Stimulated activated CD8-positive, alpha-beta memory T cell treated with anti-CD3 and anti-CD28 coated beads, Interleukin-4, amount 100 ng/mL, for 48 hours (primary cell): ENCODE measurements around the gene WDR73.

ENCODE experiments used
- DNase-seq: peaks from one replicate; pipeline ENCODE4 v3.0.0-alpha.2; 2020

The WDR73 gene

GRCh38 chr15:84608707-84609284, 45.3 kb downstream of the WDR73 start:
- no peak for DNase-seq

DNA sequence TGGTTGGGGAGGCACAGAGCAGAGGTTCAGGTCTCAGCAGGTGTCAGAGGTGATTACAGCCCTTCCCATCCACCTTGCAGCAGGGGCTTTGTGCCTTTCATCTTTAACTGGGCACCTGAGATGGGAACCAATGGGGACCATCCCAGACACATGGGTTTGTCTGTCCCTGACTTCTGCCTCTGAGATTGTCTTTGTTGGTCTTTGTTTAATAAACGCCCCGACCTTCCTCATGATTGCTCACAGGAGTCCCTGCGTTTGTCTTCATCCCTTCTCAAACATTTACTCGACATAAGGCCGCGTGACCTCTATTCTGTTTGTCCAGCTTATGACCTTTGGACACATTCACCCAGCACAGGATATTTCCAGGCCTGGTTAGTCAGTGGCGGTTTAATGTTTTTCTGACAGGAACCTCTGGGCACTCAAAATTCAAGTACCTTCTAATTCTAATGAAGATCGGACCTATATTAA, 47.4 kb downstream of the WDR73 start:
- DNase-seq: no peak

GRCh38 chr15:84605554-84605882, 48.6 kb downstream of the WDR73 start:
- DNase-seq: no peak

- peak; percentile 82 for DNase-seq
These were observed 49.1 kb downstream of the WDR73 start for GRCh38 chr15:84604826-84605553.

DNA sequence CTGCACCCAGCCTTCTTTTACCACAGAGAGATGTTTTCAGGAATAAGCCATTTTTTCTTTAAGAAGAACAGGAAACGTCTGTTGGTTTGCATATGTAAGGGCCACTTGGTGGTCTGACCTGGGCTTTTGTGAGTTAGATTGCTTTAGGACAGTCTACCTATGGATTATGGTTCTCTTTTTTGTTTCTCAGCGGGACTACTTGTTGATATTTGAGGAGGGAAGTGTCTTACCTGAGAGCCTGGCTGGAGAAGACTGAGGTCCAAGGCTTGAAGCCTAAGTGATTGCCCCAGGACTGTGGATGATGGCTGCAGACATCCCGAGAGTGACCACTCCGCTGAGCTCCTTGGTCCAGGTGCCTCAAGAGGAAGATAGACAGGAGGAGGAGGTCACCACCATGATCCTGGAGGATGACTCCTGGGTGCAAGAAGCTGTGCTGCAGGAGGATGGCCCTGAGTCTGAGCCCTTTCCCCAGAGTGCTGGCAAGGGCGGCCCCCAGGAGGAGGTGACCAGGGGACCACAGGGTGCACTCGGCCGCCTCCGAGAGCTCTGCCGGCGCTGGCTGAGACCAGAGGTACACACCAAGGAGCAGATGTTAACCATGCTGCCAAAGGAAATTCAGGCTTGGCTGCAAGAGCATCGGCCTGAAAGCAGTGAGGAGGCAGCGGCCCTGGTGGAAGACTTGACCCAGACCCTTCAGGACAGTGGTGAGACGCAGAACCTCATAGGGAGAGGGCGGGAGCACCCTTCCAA, 50.3 kb downstream of the WDR73 start:
- DNase-seq: no peak

DNA sequence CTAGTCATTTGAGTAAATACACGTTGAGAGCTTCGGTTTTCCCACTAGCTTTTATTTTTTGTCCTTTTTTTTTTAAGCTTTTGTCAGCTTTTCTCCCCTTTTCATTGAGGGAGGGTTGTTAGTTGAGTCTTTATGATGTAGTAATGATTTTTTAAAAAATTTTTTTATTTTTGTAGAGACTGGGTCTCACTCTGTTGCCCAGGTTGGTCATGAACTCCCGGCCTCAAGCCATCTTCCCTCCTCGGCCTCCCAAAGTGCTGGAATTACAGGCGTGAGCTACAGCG, 52.6 kb downstream of the WDR73 start:
- DNase-seq: no peak

DNA sequence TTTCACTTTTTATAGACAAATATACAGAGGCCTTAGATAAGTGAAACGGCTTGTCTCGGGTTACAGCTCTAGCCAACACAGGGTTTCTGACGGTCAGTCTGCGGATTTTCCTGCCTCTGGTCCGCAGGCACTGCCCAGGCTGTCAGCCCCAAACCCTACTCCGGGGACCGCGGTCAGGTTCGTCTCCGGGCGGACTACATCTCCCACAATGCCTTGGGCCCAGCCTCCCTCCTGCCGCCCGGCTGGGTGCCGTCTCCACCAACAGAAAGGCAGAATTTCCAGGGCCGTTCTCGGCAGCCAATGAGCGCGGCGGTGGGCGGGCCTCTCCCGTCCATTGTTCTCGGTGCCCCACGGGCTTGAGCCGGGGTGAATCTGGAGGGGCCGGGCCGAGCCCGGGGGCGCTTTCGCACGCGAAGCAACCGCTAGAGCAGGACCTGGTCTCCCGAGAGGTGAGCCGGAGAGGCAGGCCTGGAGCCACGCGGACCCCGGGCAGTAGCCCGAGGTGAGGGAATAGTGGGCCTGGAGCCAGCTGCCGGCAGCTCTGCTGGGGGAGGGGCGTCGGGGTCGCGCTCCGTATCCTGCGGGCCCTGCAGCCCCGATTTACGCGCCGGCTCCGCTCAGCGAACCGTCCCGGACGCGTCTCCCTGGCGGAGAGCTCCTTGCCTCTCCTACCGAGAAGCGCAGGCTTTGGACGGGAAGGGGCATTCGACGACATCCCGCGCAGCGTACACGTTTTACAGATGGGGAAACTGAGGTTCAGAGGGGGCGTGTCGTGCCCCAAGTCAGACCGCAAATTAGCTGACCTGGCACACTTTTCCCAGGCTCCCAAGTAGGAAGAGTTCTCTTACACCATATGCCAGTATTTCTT, 53.2 kb downstream of the WDR73 start, which contains the start of gene ZSCAN2:
Gene ZSCAN2, plus strand, starts transcription at position 323 of the 868 bp plus-strand sequence. CDS start 2,919 bp downstream, outside the sequence.
- peak; percentile 96 for DNase-seq

DNA sequence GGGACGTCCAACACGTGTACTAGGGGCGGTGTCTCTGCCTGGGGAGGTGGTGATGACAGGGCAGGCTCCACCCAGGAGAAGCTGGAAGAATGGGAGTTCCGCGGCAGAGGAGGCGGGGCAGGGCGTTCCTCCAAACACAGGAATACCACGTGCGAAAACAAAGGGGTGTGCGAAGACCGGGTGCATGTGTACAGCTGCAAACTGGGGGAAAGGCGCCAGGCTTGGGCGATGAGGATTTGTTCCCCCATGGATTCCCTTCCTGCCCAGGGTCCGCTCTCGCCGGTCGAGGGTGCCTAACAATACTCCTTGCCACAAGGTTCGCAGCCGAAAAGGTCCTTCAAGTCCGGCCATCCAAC, 53.8 kb downstream of the WDR73 start:
- peak; percentile 70 for DNase-seq

DNA sequence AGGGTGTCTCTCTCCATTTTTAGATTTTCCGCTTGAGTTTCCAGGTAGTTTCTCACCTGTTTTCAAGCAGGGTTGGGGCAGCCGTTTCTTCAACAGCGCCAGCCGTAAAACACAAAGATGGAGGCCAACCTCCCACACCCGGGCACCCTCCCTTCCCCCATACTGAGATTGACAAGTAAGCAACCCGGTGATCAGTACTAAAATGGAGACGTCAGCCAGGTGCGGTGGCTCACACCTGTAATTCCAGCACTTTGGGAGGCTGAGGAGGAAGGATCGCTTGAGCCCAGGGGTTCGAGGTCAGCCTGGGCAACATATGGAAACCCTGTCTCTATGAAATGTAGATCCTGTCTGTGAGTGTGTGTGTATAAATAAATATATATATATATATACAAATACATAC, 54.2 kb downstream of the WDR73 start:
- no peak for DNase-seq

- DNase-seq: peak; percentile 57
These were observed 55.1 kb downstream of the WDR73 start for GRCh38 chr15:84598993-84599392.

DNA sequence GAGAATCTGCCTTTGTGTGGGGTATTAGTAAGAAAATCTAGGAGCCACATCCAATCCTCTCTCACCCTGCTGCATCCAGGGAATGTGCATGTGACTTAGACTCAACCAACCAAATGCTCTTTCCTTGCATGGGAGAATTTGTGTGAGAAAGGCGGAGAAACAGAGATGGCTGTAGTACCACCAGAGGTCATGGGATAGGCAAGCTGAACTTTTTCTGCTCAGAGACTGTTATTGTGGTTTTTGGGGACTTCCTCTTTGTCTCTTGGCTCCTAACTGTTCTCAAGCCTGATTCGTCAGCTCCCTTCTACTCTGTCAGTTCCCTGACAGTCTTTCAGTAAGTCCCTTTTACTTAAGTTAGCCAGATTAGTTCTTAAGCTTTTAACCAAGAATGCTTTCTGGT, 55.8 kb downstream of the WDR73 start:
- DNase-seq: no peak

GRCh38 chr15:84597296-84597695, 56.8 kb downstream of the WDR73 start:
- DNase-seq: no peak

- no peak for DNase-seq
These were observed 58.4 kb downstream of the WDR73 start for GRCh38 chr15:84595660-84596059.

DNA sequence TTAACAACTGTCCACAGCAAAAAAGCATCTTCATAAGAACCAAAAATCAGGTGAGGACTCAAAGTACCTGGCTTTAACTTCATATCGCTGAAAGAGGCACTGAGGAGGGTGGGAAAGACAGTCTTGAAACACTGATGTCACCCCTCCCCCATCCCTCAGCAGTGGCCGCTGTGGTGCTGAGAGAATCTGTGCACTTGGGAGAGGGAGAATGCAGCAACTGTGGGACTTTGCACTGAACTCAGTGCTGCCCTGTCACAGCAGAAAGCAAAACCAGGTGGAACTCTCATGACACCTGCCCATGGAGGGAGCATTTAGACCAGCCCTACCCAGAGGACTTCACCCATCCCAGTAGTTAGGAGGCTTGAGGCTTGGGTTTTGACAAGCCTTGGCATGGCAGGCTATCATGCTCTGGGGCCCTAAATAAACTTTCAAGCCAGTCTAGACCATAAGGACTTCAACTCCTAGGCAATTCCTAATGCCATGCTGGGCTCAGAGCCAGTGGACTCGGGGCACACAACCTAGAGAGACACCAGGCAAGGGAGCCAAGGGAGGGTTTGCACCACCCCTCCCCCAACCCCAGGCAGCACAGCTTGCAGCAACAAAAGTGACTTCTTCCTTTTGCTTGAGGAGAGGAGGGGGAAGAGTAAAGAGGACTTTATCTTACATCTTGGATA, 59.3 kb downstream of the WDR73 start:
- DNase-seq: no peak

- no peak for DNase-seq
These were observed 62.3 kb downstream of the WDR73 start for GRCh38 chr15:84591815-84592214.

GRCh38 chr15:84590406-84590805, 63.7 kb downstream of the WDR73 start:
- DNase-seq: no peak
